GM15510 (cell line): ENCODE data around the gene IQSEC3.

ENCODE experiments used
- POLR2A ChIP-seq: IDR thresholded peaks from 3 replicates; pipeline ENCODE4 v1.6.1; 2011; ENCODE audit warnings: borderline replicate concordance; ENCODE audit not compliant: insufficient read length; ENCODE audit errors: extremely low read depth

Gene IQSEC3

GRCh38 chr12:167959-168600, 101.5 kb downstream of the IQSEC3 start:
- no peak for TF ChIP-seq POLR2A

- no peak for TF ChIP-seq POLR2A
Observed at GRCh38 chr12:168763-169525, 102.4 kb downstream of the IQSEC3 start.

DNA sequence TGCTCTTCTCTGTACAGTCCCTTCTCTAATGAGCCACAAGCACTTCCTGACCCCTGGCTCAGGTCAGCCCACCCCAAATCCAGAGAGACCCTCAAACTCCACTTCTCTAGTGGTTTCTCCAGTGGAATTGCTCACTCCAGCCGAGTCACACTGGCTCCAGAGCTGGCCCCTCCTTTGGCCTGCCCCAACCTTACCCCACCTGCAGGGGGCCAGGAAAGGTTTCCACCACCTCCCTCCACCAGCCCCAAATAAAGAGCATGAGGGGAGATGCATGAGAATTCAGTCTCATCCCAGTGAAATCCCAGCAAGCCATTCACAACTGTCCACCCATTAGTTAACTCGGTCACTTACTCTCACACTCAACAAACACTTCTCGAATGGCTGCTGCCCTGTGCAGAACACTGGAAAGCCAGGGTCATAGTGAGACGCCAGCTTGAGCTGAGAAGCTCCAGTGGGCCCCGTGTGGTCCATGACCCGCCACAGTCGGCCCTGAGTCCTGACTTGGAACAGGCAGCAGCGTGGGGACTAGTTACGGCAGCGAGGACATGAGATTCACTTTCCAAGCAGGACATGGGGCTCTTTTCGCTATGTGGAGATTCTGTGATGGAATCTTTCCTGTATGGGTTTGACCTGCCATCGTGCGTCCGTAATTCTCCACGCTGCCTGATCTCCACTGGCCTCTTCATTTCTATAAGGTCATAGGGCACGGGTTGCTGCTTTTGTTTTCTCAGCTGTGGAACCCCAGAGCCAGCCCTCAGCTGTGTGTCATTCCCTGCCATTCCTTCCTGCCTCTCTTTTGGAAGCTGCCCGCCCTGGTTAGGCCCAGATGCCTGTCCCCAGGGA, 103.2 kb downstream of the IQSEC3 start:
- TF ChIP-seq POLR2A: no peak

DNA sequence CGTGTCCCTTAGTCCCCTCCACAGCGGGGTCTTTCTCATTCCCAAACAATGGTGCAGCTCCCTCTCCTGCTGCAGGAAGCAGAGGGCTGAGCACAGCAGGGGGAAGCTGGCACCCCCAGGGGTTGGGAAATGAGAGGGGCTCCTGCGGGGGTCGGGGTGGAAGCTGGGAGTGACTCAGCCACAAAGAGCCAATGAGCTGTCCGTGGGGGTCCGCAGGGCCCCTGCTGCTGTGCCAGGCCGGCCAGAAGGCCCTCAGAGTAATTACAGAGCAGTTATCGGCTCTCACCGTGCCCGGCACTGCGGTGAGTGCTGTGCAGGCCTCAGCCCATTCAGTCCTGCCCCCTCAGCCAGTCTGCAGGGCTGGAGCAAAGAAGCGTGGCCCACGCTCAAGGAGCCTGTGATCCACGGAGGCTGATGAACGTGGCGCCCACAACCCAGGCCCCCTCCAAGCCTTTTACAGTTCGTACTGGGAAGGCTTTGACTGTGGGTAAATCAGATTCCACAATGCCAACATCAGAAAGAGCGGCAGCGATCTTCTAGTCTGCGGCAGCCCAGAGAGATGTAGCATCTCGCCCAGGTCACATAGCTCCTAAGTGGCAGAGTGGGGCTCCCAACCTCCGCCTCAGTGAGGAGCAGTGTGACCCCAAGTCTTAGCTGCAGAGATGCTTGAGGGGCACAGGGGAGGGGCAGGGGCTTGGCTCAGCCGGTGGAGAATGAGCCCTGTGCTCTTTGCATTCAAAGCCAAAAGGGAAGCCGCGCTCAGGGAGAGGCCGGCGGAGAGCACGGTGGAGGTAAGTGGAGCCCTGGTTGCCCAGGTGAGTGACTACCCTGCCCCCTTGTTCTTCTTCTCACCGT, 104.0 kb downstream of the IQSEC3 start:
- TF ChIP-seq POLR2A: no peak

DNA sequence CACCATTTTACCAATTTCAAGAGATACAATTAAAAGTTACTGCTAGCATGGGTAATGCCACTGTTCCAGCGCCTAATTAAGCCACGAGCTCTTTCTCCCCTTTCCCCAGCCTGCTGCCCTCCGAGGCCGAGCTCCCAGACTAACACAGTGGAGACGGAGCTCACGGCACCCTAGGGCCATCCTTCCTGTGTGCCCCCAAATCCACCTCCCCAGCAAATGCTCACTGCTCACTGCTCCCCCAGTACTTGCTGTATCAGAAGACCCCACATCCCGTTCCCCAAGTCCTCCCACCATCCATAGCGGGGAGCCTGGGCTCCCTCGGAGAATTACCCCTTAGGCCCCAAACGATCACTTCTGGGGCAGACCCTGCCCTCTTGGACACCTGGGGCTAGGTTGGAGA, 104.7 kb downstream of the IQSEC3 start:
- TF ChIP-seq POLR2A: no peak

DNA sequence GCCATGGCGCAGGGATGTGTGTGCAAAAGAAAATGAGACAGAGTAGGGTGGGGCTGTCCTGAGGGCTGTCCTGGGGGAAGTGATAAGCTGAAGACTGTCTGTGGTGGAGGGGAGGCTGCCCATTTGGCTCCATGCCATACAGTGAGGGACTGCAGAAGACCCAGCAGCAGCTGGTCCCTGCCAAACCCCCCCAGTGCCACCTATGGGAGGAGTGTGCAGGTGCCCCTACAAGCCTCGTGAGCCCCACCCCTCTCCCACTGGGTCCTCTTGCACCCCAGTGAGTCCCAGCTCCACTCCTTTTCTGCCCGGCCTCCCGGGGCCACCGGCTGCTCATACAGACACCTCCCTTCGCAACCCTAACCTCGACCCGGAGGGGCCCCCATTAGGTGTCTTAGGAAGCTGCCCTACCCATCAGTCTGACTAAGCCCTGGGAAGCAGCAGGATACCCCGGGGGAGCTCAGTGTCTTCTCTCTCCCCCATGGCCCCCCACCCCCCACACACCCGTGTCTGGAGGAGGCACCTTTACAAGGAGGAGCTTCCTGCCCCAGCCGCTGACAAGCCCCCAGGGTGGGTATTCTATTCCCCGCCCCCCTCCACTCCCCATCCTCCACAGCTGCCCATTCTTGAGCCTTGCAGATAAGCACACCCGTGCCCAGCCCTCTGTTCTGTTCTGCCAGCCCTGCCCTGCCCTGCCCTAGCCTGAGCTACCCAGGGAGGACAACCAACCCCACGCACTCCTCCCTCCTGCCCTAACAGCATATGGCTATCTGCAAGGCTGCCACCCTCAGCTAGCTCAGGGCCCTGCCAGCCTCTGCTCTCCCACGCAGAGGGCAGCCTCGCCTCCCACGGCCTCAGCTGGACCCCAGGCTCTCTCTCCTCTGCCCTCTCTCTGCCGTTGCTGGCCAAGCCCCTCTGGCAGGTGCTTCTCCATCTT, 105.4 kb downstream of the IQSEC3 start:
- no peak for TF ChIP-seq POLR2A

- TF ChIP-seq POLR2A: no peak
Observed at GRCh38 chr12:172732-173161, 106.2 kb downstream of the IQSEC3 start.

DNA sequence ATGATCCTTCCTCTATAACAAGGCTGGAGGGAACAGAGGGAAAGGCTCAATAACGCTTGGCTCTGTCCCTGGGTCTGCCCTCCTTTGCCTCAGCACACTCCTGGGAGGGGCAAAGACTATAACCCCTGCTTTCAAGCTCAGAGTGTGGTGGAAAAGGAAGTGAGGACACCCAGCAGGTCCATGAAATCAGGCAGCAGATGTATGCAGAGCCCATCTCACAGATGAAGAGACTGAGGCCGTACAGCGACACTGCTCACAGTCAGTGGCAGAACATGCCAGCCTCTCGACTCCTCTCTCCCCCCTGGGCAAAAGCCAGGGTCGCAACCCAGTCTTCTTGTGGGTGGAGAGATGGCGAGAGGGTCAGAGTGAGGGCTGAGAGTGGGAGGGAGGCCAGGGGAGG, 107.6 kb downstream of the IQSEC3 start:
- TF ChIP-seq POLR2A: no peak

DNA sequence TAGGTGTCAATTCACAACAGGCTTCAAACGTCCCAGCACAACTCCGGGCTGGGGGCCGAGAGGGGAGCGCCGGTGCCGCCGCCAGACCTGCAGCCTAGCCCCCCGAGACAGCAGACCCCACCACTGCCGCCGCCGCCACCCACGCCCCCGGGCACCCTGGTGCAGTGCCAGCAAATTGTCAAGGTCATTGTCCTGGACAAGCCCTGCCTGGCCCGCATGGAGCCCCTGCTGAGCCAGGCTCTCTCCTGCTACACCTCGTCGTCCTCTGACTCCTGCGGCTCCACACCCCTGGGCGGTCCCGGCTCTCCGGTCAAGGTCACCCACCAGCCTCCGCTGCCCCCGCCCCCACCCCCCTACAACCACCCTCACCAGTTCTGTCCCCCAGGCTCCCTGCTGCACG, 108.0 kb downstream of the IQSEC3 start:
- no peak for TF ChIP-seq POLR2A

- TF ChIP-seq POLR2A: no peak
Observed at GRCh38 chr12:175250-175649, 108.7 kb downstream of the IQSEC3 start.

DNA sequence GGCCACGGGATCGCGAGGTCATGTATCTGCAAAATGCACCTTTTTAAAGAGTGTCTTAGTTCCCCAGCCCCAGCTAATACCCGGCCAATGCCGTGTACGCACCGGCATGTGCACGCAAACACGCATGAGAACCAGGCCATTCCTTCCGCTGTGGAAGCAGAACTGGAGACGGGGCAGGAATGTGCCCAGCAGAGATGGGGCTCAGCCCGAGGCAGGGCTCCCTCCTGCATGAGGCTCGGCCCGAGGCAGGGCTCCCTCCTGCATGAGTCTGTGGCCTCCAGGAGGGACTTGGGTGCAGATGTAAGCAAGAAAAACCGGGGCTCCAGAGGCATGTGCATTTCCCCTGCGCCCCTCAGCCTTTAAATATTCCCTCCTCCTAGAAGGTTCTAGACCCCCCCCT, 109.2 kb downstream of the IQSEC3 start:
- TF ChIP-seq POLR2A: no peak

- no peak for TF ChIP-seq POLR2A
Observed at GRCh38 chr12:176321-177181, 110.0 kb downstream of the IQSEC3 start.
